Left lung (tissue), 10 donors: ENCODE results near the gene CCDC57. TPM values are rescaled to one million over a fixed set of nuclear protein-coding genes. Genes with fewer than 3 reads are reported as not detected.
A peak's percentile ranks its signal among the peaks of the same experiment; 100 is the strongest.

Experiments used
- ATAC-seq: fragments of 200-7000 bp; cut with Tn5 transposase; one replicate; pipeline ENCODE4 v1.9.1; 2020; ENCODE audit warnings: moderate library complexity
- DNase-seq, 4 donors: peaks; one replicate each; pipeline ENCODE4 v3.0.0-alpha.2; 2013 to 2020
- H3K27ac ChIP-seq, 2 donors: fragments of 200-600 bp; sonication (generic) in 1 of 2; one replicate each; pipeline versions ENCODE4 v1.5.0 to v1.8.0; 2020 to 2021
- H3K27me3 ChIP-seq, 2 donors: fragments of 200-600 bp; sonication (generic) in 1 of 2; one replicate each; pipeline versions ENCODE4 v1.5.0 to v1.8.0; 2020 to 2021
- H3K36me3 ChIP-seq, 2 donors: fragments of 200-600 bp; sonication (generic) in 1 of 2; one replicate each; pipeline versions ENCODE4 v1.5.0 to v1.8.0; 2020 to 2021
- H3K4me1 ChIP-seq, 2 donors: fragments of 200-600 bp; one replicate each; pipeline ENCODE4 v1.8.0; 2021
- H3K4me3 ChIP-seq, 2 donors: fragments of 200-600 bp; sonication (generic) in 1 of 2; one replicate each; pipeline versions ENCODE4 v1.5.0 to v1.8.0; 2020 to 2021; ENCODE audit warnings: mild to moderate bottlenecking in 1 of 2
- H3K9me3 ChIP-seq, 2 donors: fragments of 200-600 bp; sonication (generic) in 1 of 2; one replicate each; pipeline versions ENCODE4 v1.5.0 to v1.8.0; 2020 to 2021
- CTCF ChIP-seq, 2 donors: fragments of 200-600 bp; sonication (generic) in 1 of 2; IDR thresholded peaks; one replicate each; pipeline versions ENCODE4 v1.5.0 to v1.8.0; 2021; ENCODE audit warnings: antibody characterized with exemption in 2 of 2
- intact Hi-C, 2 donors: fragments of 100-400 bp; cut with DNase I; formaldehyde crosslinking; loops; one replicate each; pipeline versions ENCODE4 v1.11.2 to v1.14.2; 2022
- polyA plus RNA-seq, 6 donors: library from polyadenylated mRNA; unstranded; fragments of 120-200 nt; gene quantifications; one replicate each; pipeline ENCODE4 v1.2.1, GENCODE V29; 2013; ENCODE audit not compliant: insufficient read length in 6 of 6
- total RNA-seq, 2 donors: library from RNA; stranded (reverse); fragmentation: NEBNext Ultra II Directional; extraction: Animal tissue kit (Norgen Biotek cat#: 25700); gene quantifications; one replicate each; pipeline ENCODE4 v1.2.1, GENCODE V29; 2021
- donor health status: DM: no; HTN: yes; CAD: no.
- donor health status: DM: no; HTN: no; CAD: no.

Gene CCDC57
- total and polyA plus RNA-seq, 8 donors: 41.7 to 73.4 (median 59.8) TPM

DNA sequence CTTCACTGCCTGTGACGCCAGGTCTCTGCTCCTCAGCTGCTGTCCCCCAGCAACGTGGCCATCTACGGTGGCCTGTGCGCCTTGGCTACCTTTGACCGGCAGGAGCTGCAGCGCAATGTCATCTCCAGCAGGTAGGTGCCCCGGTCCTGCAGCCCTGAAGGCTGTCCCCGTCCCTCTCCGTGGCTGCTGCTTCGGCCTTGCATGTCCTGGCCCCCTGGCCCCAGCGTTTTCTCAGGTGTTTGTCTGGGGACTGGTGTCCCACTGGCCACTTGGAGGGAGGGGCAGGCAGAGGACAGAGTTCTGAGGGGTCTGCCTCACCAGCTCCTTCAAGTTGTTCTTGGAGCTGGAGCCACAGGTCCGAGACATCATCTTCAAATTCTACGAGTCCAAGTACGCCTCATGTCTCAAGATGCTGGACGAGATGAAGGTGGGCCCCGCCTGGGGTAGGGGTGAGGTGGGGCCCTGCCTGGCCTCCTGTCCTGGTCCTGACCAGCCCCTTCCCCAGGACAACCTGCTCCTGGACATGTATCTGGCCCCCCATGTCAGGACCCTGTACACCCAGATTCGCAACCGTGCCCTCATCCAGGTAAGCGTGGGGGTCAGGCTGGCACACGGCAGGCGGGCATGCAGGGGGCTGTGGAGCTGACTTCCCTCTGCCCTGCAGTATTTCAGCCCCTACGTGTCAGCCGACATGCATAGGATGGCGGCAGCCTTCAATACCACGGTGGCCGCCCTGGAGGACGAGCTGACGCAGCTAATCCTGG is 156.5 kb downstream of the CCDC57 start:
- no peaks in the 10 kb centered on the region for H3K9me3 ChIP-seq

GRCh38 chr17:82055023-82055964 is 157.3 kb downstream of the CCDC57 start:
- Histone ChIP-seq H3K27me3 (no peaks in the 10 kb centered on the region), H3K4me1 (peaks cover 16 to 29% of the 10 kb centered on the region in 2 donors), H3K27ac (no peak overlapping the region), H3K36me3 (peaks cover 0 to 72% of the 10 kb centered on the region in 2 donors), H3K4me3 (no peak overlapping the region), H3K9me3 (no peaks in the 10 kb centered on the region)
- DNase-seq: peak in 1 of 4 donors; percentile 56
- TF ChIP-seq CTCF (IDR thresholded peaks at IDR 0.05): no peak
- no peak for ATAC-seq
- intact Hi-C loops: no loop called here

More for the DNA sequence above, 156.5 kb downstream of the CCDC57 start:
- intact Hi-C loops: no loop called here
- no peak for TF ChIP-seq CTCF (IDR thresholded peaks at IDR 0.05)
- no peak overlapping the region for H3K27ac ChIP-seq
- H3K36me3 ChIP-seq: peaks cover 0 to 81% of the 10 kb centered on the region in 2 donors
- H3K4me1 ChIP-seq: peaks cover 9 to 21% of the 10 kb centered on the region in 2 donors
- ATAC-seq (no peak), DNase-seq (peak in 1 of 4 donors; percentile 60)
- no peaks in the 10 kb centered on the region for H3K27me3 ChIP-seq
- no peak overlapping the region for H3K4me3 ChIP-seq

DNA sequence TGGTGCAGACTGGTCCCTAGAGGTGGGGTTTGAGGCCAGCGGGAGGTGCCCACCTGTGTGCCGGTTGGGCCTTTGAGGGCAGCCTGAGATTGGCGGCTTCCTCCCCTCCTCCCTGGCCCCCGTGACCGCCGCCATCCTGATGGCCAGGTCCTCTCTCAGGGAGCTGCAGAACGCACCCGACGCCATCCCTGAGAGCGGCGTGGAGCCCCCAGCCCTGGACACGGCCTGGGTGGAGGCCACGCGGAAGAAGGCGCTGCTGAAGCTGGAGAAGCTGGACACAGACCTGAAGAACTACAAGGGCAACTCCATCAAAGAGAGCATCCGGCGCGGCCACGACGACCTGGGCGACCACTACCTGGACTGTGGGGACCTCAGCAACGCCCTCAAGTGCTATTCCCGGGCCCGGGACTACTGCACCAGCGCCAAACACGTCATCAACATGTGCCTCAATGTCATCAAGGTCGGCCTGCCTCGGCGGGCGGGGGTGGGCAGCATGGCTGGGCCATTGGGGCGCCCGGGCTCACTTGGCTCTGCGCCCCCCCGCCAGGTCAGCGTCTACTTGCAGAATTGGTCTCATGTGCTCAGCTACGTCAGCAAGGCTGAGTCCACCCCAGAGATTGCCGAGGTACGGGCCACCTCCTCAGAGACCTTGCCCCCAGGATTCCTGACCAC is 158.2 kb downstream of the CCDC57 start:
- Histone ChIP-seq H3K36me3 (peaks cover 0 to 68% of the 10 kb centered on the region in 2 donors), H3K4me1 (peaks cover 17 to 37% of the 10 kb centered on the region in 2 donors), H3K27ac (no peak overlapping the region), H3K4me3 (no peak overlapping the region), H3K27me3 (no peaks in the 10 kb centered on the region), H3K9me3 (no peaks in the 10 kb centered on the region)
- intact Hi-C loops: no loop called here
- DNase-seq: peak in 1 of 4 donors; percentile 73
- TF ChIP-seq CTCF (IDR thresholded peaks at IDR 0.05): no peak
- no peak for ATAC-seq

DNA sequence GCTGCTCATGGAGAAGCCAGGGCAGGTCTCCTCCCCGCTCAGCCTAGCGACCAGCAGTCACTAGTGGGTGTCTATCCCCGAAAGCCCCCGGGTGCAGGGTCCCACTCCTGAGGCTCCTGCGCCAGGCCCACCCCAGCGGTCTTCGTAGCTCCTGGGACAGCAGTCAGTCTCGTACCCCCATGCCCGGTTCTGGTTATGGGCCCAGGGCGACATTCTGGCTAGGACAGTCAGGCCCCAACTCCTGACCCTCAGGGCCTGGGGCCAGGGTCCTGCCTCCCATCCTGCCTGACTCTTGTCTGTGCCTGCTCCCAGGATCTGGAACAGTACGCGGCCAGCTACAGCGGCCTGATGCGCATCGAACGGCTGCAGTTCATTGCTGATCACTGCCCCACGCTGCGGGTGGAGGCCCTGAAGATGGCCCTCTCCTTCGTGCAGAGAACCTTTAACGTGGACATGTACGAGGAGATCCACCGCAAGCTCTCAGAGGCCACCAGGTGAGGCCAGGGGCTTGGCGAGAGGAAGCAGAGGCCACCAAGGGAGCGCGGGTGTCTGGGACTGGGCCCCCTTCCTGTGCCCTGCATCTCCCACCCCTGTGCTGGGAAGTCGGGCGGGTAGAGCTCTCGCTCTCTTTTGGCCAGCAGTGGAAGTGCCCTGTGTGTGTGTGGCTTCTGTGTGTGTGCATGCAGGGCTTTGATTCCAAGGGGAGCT is 158.9 kb downstream of the CCDC57 start:
- no peak for ATAC-seq
- DNase-seq: peak in 1 of 4 donors; percentile 68
- Histone ChIP-seq H3K27me3 (no peaks in the 10 kb centered on the region), H3K4me3 (peak overlapping the region in 1 of 2 donors; percentile 75), H3K27ac (no peak overlapping the region), H3K4me1 (peaks cover 17 to 41% of the 10 kb centered on the region in 2 donors), H3K36me3 (peaks cover 0 to 68% of the 10 kb centered on the region in 2 donors), H3K9me3 (no peaks in the 10 kb centered on the region)
- TF ChIP-seq CTCF (IDR thresholded peaks at IDR 0.05): no peak
- intact Hi-C loops: no loop called here
